ENCODE data around the gene OR2A42. TPM values are rescaled to one million over a fixed set of nuclear protein-coding genes. Genes with fewer than 3 reads are reported as not detected.
A peak's percentile ranks its signal among the peaks of the same experiment; 100 is the strongest.
"Not testable (repeated sequence)": the region's sequence is repeated elsewhere in the genome, so short reads cannot be mapped to it uniquely, and the experiment has no call there.

Gene OR2A42
- total RNA-seq, 1 experiment from 2014 or later: 0.12 TPM

DNA sequence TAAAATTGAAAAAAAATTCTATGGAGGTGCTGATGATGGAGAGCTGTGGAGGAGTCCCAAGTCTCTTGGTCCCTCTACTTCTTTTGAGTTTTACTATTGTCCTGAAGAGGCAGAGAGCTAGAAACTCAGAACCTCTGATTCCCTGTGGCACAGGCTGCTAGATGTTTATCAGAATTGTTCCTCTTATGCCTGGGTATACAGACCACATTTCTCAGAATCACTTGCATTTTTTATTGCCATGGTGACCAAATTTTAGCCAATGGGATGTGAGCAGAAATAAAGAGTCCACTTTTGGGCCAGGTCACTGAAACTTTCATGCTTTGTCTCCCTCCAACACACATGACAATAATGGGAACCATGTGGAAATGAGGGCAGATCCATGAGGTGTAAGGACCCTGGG lies 15.7 kb downstream of the OR2A42 start:
- not testable (repeated sequence) for DNase-seq (ENCODE audit: low read depth)

DNA sequence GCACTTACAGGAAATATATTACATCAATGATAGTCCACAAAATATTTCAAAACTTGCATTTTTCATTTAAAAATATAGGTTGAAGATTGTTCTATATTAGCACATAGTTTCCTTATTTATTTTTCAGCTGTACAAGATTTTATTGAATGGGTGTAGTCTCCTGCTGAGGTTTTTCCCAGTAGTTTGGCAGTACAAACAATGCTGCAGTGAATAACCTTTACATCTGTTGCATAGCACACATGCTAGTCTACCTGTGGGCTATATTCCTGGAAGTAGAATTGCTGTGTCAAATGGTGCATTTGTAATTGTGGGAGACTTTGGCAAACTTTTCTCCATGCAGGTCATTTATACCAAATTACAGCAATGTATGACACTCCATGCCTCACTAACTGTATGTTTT lies 18.9 kb downstream of the OR2A42 start:
- not testable (repeated sequence) for DNase-seq (ENCODE audit: low read depth)

DNA sequence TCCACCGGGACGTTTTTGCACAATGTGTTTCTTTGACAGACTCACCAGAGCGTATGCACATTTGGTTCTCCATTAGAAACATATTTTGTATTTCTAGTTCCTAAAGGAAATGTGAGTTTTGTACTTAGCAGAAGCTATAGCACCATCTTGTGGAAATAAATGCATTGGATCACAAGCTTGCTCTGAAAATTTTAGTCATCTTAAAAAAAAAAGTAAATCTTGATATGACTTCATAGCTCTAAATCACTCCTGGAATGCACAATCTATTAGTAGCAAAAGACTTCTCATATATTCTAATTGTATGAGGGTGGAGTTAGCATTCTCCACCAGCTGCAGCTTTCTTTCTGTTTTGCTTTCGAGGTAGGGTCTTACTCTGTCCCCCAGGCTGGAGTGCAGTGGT lies 20.3 kb downstream of the OR2A42 start:
- not testable (repeated sequence) for DNase-seq (ENCODE audit: low read depth)

DNA sequence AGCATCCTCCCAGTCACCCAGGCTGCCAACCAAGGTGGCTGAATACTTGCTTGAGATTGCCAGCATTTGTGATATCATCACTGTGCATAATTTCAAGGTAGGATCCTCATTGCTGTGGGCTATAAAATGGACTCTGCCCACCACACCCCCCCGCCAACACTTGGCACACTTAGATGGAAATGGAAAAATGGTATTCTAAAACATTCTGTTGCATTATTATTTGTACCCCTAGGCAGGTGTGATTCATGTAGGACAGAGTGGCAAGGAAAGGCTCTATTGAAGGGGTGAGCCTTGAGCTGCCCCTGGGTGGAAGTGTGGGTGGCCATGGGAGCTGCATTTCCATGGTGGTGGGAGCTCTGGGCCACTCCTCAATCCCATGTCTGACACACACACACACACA lies 20.8 kb downstream of the OR2A42 start:
- not testable (repeated sequence) for DNase-seq (ENCODE audit: low read depth)

DNA sequence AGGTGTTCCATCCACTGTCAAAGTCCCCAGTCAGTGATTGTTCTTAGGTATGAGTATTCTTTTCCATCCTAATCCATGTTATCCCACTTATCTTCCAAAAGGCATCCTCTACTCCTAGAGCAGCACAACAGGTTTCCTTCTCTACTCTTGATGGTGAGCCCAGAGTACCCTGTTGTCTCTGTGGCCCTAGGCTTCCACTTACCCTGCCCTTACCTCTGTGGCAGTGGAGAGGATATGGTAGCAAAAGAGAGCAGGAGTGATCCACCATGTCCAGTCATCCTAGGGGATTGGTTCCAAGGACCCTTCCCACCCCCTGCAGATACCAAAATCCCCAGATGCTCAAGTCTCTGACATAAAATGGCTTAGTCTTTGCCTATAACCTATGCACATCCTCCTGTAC lies 22.2 kb downstream of the OR2A42 start:
- DNase-seq (ENCODE audit: low read depth): not testable (repeated sequence)

DNA sequence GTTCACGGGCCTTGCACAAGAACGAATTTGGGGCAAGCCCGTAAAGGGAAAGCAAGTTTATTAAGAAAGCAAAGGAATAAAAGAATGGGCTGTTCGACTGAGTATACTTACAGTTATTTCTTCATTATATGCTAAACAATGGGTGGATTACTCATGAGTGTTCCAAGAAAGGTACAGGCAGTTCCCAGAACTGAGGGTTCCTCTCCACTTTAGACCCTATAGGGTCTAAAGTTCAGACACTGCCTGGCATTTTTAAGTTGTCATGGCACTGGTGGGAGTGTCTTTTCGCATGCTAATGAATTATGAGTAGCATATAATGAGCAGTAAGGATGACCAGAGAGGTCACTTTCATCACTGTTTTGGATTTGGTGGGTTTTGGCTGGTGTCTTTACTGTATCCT lies 34.1 kb downstream of the OR2A42 start:
- DNase-seq (ENCODE audit: low read depth): not testable (repeated sequence)

DNA sequence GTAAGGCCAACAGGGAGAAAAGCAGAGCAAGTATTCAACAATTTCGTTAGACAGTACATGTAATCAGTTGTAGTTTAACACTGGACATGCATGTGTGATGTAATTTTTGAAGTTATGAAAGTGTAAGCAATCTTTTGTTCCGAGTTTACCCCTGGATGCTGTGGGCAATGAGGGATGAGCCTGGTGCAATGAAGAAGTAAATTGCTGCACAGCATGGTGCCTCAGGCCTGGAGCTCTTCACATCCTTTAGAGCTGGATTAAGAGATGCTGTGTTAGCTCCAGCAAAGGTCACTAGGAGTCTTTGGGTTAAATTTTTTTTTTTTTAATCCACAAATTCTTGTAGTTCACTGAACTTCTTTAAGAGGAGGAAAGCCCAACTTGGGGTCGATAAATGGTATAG lies 36.3 kb downstream of the OR2A42 start:
- not testable (repeated sequence) for DNase-seq (ENCODE audit: low read depth)

DNA sequence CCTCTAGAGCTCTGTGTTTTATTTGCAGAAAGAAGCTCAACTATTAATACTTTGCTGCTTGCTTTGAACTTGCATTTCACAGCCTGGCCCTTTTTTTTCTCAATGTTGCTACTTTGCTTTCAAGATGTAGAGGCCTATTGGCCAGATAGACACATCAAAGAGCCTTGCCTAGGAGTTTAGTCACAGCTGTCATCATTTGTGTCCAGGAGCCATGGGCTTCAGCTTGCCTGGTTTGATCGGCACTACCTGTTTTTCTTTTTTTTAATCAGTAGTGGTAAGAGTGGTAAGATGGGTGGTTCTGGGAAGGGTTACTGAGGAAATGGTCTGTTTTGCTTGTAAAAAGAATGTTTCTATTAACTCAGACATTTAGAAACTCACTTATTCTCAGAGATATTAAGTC lies 37.4 kb downstream of the OR2A42 start:
- DNase-seq (ENCODE audit: low read depth): not testable (repeated sequence)

DNA sequence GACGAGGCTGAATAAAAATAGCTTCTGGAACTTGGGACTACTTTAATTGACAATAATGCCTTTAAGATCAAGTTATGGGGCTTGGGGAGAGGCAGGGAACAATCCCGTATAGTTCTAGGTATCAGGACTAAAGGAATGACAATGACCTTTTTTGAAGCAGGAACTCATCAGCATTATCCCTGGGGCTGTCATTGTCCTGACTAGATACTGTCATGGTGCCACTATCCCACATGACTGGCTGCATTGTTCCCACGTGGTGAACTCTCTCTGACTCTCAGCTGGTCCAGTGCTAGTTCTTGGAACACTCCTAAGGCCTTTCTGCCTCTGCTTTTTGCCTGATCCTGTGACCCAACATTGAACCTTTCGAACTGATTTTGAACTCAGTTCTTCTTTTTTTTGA lies 40.5 kb downstream of the OR2A42 start:
- DNase-seq (ENCODE audit: low read depth): not testable (repeated sequence)

DNA sequence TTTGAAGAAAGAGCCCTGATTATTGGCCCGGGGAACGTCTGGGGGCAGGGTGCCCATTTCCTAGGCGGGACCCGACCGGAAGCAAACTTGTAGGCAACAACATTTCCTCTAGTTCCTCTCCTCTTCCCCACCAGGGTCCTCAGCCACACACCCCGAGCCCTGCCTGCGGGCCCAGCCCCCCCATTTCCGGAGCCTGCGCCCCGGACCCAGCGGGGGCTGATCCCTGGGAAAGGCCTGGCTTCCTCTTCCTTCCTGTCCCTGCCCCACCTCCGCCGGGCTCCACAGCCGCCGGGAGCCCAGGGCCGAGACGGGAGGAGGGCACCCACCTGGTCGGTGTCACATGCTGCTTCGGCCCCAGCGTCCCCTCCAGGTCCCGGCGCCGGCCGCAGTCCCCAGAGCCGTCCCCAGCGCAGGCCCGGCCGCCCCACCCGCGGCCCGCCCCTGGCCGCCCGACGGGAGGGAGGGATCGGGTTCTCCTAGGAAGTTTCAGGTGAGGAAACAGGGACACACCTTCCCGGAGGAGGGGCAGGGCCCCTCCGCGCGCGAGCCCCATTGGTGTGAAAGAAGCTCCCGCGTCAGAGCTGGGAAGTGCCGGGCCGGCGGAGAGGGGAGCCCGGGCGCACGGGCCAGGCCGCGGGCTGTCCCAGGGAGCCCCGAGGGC lies 44.1 kb downstream of the OR2A42 start, which contains the start of gene ARHGEF35:
Gene ARHGEF35 (minus strand): TSS at position 622 of the 661 bp plus-strand sequence. CDS start 7,450 bp downstream, outside the sequence.
- not testable (repeated sequence) for DNase-seq (ENCODE audit: low read depth)

DNA sequence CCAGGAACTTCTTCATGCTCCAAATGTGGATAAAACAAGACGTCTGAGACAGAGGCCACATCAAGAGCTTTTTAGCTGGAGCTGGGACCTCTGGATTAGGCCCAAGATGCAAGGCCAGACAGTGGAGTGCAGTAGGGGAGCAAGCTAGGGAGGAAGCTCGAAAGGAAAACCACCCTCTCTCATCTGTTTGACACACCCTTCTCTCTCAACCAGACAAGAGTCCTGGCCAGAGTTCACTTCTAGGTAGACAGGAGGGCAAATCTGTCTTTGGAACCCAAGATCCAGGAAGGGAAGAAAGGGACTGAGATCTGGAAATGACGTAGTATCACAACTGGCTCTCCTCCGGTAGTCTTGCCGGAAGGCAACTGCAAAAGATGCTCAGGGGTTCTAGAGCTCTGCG lies 45.0 kb downstream of the OR2A42 start:
- DNase-seq (ENCODE audit: low read depth): not testable (repeated sequence)

DNA sequence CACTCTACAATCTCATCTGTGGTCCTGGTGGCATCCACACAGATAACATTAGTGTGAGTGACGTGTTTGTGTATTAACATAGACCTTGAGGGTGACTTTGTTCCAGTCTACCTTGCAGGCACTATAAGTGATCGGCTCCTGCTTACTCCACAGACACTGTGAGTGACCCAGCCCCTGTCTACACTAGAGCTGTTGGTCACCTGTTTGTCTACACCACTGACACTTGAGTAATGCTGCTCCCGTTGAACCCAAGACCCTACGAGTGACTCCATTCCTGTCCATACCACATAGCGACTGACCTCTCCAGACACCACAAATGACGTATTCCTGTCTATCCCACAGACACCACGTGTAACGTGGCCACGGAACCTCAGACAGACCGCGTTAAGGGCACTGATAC lies 45.6 kb downstream of the OR2A42 start:
- DNase-seq (ENCODE audit: low read depth): not testable (repeated sequence)

DNA sequence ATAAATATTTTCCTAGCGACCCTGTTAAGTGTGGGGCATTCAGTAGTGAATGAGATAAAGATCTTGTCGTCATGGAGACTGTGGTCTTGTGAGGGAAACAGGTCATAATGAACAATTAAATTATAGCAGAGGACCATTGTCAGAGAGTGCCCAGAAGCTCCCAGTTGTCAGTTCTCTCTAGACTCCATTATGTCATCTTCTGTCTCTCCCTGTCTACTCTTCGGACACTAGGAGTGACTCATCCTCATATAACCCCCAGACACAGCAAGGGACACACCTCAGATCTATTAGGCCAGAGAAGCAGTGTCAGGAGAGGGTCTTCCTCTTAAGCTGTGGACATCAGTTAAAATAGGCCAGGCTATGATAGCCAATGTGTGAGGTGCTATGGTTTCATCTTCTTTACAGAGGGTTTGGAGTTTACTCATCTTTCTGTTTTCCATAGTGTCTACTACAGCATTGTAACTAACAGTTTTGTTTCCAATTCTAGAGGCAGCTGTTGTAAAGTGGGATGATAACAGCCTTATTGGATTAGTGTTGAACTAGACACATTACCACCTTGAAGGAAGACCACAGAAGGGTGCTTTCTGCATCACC lies 50.7 kb downstream of the OR2A42 start:
- DNase-seq (ENCODE audit: low read depth): not testable (repeated sequence)

DNA sequence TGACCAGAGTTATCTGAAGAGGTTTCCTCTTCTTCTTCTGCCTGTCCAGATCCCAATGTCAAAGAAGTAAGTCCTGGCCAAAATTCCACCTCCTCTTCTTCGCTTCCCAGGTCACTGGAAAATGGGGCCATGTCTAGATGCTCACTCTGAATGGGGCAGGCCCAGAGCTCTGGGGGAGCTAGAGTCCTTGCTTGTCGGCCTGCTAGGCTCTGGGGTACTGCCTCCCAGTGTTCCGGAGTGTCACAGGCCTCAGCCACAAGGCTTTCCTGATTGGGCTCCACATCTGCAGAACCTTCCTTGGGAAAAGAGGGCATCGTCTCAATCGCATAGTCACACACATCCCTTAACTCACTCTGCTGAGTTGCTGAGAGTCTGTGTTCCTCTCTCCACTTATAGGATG lies 51.6 kb downstream of the OR2A42 start:
- not testable (repeated sequence) for DNase-seq (ENCODE audit: low read depth)

DNA sequence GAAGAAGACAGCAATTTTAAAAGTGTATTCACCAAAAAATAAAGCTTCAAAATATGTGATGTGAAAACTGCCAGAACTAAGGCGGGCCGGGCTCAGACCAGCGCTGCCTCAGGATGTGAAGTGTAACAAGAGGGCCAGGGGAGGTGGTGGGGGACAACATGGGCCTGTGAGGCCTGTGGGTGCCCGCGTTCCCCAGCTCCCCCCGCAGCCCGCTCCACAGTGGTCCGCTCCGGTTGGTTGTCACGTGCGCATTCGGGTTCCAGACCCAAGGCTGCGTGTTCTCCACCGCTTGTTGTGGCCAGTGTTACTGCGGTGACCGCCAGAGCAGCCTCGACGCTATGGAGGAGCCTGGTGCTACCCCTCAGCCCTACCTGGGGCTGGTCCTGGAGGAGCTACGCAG lies 56.2 kb downstream of the OR2A42 start, which contains the start of gene CTAGE4:
Gene CTAGE4 (plus strand): TSS at position 301 of the 400 bp plus-strand sequence. CDS start 38 bp downstream, at position 339.
- not testable (repeated sequence) for DNase-seq (ENCODE audit: low read depth)

DNA sequence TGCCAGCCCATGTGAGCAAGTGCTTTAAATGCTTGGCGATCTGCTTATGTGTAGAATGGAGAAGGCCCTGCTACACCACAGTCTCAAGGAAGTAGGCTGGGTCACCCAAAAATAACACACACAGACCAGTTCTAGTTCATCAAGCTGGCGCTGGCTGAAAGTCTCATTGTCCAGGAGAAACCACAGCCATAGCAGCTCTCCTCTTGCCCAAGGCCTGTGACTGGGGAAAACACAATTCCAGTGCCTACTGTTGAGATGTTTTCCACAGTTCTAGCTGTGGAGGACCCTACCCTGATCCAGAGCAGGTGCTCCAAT lies 60.3 kb downstream of the OR2A42 start:
- DNase-seq (ENCODE audit: low read depth): not testable (repeated sequence)

DNA sequence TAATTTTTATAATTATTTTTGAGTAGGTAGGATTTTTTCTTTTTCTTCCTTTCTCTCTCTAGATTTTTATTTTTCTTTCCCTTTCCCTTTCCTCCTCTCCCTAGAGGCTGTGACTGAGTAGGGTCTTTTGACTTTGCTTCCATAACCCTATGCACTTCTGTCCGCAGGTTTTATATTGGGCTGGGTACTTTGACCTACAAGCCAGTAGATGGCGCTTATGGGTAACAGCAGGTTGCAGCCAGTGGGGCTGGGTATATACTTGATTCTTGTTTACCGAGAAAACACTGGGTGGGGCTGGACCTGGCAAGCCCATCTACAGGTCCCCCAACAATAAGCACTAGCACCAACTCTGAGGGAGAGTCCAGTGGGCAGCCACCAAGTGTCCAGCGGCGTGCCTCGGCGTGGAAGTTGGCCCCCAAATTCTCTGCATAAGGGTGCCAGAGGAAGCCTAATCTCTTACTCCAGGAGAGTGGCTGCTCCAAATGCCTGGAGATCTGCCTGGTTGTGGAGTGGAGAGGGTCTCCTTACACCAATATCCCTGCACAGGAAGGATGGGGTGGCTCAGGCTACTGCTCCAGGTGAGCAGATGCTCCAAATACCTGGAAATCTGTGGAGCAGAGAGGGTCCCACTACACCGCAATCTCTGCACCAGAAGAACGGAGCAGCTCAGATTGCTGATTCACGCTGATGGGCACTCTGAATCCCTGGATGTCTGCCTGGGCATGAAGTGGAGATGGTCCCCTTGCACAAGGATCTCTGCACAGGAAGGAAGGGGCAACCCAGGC lies 60.8 kb downstream of the OR2A42 start:
- DNase-seq (ENCODE audit: low read depth): peak; percentile 16

Other genes starting within 250 kb of the OR2A42 start
- not detected in 2 replicates for gene OR6B1, start 239.3 kb downstream of the OR2A42 start, total RNA-seq (2014; rRNA removed; shearing (Covaris generic))
- gene OR2A5, start 190.7 kb downstream of the OR2A42 start, total RNA-seq (2014; rRNA removed; shearing (Covaris generic)): not detected in 2 replicates
- not detected in 2 replicates for gene OR2A25, start 169.8 kb downstream of the OR2A42 start, total RNA-seq (2014; rRNA removed; shearing (Covaris generic))
- gene OR2A12, start 153.3 kb downstream of the OR2A42 start, total RNA-seq (2014; rRNA removed; shearing (Covaris generic)): not detected in 2 replicates
- not detected in 2 replicates for gene OR2A2, start 130.0 kb downstream of the OR2A42 start, total RNA-seq (2014; rRNA removed; shearing (Covaris generic))
- gene OR2A14, start 116.4 kb downstream of the OR2A42 start, total RNA-seq (2014; rRNA removed; shearing (Covaris generic)): not detected in 2 replicates
- gene CTAGE4, start 56.1 kb downstream of the OR2A42 start, total RNA-seq (2014; rRNA removed; shearing (Covaris generic)): 0.29 and 0.60 TPM in 2 replicates
- gene ARHGEF35, start 43.8 kb downstream of the OR2A42 start, total RNA-seq (2014; rRNA removed; shearing (Covaris generic)): 1.3 and 1.4 TPM in 2 replicates
- gene OR2A7, start 25.2 kb upstream of the OR2A42 start, total RNA-seq (2014; rRNA removed; shearing (Covaris generic)): 0.24 TPM in 1 of 2 replicates, not detected in the other
- 0.39 TPM in 1 of 2 replicates, not detected in the other for gene CTAGE8, start 29.7 kb upstream of the OR2A42 start, total RNA-seq (2014; rRNA removed; shearing (Covaris generic))
- gene OR2A1, start 72.8 kb upstream of the OR2A42 start, total RNA-seq (2014; rRNA removed; shearing (Covaris generic)): 0.20 and 1.7 TPM in 2 replicates
- 1.1 and 1.4 TPM in 2 replicates for gene ARHGEF5, start 115.8 kb upstream of the OR2A42 start, total RNA-seq (2014; rRNA removed; shearing (Covaris generic))
- not detected in 2 replicates for gene NOBOX, start 164.1 kb upstream of the OR2A42 start, total RNA-seq (2014; rRNA removed; shearing (Covaris generic))